ENCODE results near the gene NBPF8. TPM values are rescaled to one million over a fixed set of nuclear protein-coding genes. Genes with fewer than 3 reads are reported as not detected.
"Not testable (repeated sequence)": the region's sequence is repeated elsewhere in the genome, so short reads cannot be mapped to it uniquely, and the experiment has no call there.

Gene NBPF8
- total RNA-seq, 2 donors from 2014 or later: 8.2 to 16.2 TPM

DNA sequence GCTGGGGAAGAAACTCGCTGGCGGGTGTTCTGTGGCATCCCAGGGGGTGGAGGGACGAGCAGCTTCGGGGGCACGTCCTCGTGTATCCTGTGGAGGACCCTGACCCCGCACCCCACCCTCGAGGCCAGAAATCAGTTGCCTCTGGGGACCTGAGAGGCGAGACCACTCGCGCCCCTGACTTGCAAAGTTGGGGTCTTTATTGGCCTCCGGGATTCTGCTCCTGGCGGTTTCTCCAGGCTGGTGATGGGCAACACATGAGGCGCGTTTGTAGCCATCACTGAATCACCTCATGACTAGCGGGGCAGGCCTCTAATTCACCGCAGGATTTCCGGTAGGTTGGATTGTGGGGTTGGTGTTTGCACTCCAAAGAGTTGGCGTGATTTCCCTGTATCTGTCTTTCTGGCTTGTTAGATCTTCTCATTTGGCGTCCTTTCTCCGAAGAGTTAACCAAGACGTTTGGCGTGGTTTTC is 692 bp downstream of the NBPF8 start:
- Histone ChIP-seq H3K4me3 (peak overlapping the region; percentile 45 to 46), H3K27ac (peak overlapping the region; percentile 73)
- H3K4me1 ChIP-seq (replicated peaks); intact Hi-C loops (cut with DNase I); H3K27me3 ChIP-seq (replicated peaks; ENCODE audit: insufficient read depth); H3K36me3 ChIP-seq; H3K9me3 ChIP-seq: not testable (repeated sequence)
- 2% methylated on average over 18 of the region's 23 CpGs for WGBS
- DNase-seq (ENCODE audit: low spot score): peak; percentile 13
- peak; percentile 51 for TF ChIP-seq POLR2AphosphoS5 (IDR thresholded peaks at IDR 0.05)

GRCh38 chr1:120425063-120425462 is 10.2 kb downstream of the NBPF8 start:
- H3K9me3 ChIP-seq; H3K27me3 ChIP-seq (replicated peaks; ENCODE audit: insufficient read depth); intact Hi-C loops (cut with DNase I); H3K36me3 ChIP-seq; H3K4me1 ChIP-seq (replicated peaks); H3K4me3 ChIP-seq; DNase-seq (ENCODE audit: low spot score); H3K27ac ChIP-seq: not testable (repeated sequence)
- 67% methylated on average over 7 of the region's 7 CpGs for WGBS

DNA sequence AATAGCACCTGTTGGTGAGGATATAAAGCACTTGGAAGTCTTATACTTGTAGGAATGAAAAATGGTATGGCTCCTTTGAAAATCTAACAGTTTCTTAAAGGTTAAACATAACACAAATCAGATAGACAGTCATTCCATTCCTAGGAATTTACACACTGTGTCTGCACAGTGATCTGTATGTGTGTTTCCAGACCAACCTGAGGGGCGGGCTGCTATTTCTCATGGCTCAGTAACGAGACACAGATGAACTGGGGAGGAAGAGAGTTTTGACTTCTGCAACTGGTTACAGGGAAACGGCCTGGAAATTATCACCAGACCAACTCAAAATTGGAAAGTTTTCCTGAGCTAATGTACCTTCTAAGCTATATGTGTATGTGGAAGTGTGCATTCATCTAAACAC is 16.8 kb downstream of the NBPF8 start:
- H3K4me3 ChIP-seq; H3K36me3 ChIP-seq; intact Hi-C loops (cut with DNase I); DNase-seq (ENCODE audit: low spot score); H3K4me1 ChIP-seq (replicated peaks); H3K27me3 ChIP-seq (replicated peaks; ENCODE audit: insufficient read depth); H3K27ac ChIP-seq; H3K9me3 ChIP-seq: not testable (repeated sequence)
- WGBS: 46% methylated on average over 3 of the region's 3 CpGs

- H3K4me1 ChIP-seq (replicated peaks); DNase-seq (ENCODE audit: low spot score); H3K27ac ChIP-seq; H3K27me3 ChIP-seq (replicated peaks; ENCODE audit: insufficient read depth); H3K9me3 ChIP-seq; H3K36me3 ChIP-seq; H3K4me3 ChIP-seq; intact Hi-C loops (cut with DNase I): not testable (repeated sequence)
- 92% methylated on average over 13 of the region's 18 CpGs for WGBS
Observed at GRCh38 chr1:120433831-120434230, 19.0 kb downstream of the NBPF8 start.

GRCh38 chr1:120449124-120449523 is 34.3 kb downstream of the NBPF8 start:
- H3K27ac ChIP-seq; H3K27me3 ChIP-seq (replicated peaks; ENCODE audit: insufficient read depth); H3K9me3 ChIP-seq; H3K4me3 ChIP-seq; H3K36me3 ChIP-seq; DNase-seq (ENCODE audit: low spot score); H3K4me1 ChIP-seq (replicated peaks); intact Hi-C loops (cut with DNase I): not testable (repeated sequence)
- 9% methylated on average over 2 of the region's 5 CpGs for WGBS

Other genes starting within 250 kb of the NBPF8 start
- 10 to 100 TPM; 23.6 to 31.3 TPM for gene SEC22B, start 238.5 kb upstream of the NBPF8 start, total RNA-seq